ENCODE measurements around the gene SEC23IP.
"Not testable (repeated sequence)": the region's sequence is repeated elsewhere in the genome, so short reads cannot be mapped to it uniquely, and the experiment has no call there.

Gene SEC23IP

DNA sequence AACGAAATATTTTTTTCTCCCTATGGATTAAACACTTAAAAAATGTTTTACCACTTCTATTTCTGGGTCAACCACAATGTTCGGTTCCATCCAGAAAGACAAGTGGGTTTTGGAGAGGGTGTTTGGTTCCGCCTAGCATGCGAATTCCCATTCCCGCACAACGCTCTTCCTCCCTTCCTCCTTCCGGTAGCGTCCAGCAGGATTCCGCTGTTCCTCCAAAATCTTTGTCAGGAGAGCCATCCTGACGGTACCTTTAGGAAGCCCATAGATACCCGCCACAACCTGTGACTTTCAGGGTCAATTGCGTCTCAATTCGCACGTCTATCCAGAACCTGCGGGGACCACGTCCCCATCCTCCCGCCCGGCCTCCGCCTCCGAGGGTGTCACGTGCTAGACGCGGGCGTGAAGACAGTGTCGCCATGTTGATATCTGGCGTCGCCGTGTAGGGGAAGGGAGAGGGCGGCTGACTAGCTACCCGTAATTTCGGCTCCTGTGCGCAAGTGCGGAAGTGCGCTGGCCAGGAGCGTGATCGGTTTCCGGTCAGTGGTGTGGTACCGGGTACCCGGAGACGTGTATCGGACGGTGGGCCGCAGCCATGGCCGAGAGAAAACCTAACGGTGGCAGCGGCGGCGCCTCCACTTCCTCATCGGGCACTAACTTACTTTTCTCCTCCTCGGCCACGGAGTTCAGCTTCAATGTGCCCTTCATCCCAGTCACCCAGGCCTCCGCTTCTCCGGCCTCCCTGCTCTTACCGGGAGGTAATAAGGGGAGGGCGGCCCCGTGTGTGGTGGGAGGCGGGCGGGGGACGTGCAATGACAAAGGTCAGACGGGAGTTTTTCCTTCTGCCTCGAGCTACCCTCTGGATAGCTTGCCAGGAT is at the start of gene SEC23IP:
TSS of gene SEC23IP (plus strand) at position 543 of the 878 bp plus-strand sequence. CDS start at position 596, 53 bp downstream.
- DNase-seq (ENCODE audit: low read depth, low spot score) = peak; percentile 89

DNA sequence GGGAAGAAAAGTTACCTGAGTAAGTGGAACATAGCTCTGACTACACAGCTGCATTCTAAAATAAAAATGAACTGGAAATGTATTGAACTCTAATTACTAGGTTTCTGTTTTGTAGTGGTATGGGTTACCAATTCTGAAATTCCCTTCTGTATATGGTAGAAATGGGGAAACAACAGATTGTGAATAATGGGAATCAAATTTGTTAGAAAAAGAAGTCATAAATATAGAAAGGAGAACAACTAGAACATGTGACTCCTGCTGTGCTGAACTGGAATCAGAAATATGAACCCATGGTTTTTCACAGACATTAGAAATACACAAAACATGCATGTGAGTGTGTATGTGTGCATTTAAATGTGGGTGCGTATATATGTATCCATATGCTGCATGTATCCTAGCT is 46.9 kb upstream of the SEC23IP start:
- no peak for DNase-seq (ENCODE audit: low read depth, low spot score)

DNA sequence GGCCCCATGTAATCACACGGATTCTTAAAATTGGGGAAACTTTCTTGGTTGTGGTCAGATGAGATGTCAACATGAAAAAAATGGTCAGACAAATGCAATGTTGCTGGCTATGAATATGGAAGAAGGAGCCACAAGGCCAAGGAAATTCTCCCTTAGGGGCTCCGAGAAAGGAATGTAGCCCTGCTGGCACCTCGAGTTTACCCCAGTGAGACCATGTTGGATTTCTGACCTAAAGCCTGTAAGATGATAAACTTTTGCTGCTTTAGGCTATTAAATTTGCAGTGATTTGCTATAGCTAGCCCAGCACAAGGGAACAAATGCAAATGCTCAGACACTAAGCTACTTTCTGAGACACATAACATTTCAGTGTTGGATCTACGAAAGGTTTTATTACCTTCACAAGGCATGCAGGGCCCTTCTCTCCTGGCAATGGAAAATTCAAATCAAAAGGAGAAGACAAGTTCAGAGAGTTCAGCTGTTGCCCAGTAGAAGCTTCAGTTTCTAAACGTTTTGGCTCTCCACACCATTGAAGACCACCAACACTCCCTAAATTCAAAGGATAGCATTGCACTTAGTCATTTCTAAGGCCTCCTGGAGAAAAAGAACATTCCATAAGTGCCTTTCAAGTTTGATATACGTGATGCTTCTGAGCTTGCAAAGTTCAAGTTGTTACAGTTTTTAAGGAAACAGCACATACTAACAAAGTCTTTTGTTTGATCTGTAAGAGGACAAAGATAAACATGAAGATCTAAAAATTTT is 43.3 kb upstream of the SEC23IP start:
- no peak for DNase-seq (ENCODE audit: low read depth, low spot score)

DNA sequence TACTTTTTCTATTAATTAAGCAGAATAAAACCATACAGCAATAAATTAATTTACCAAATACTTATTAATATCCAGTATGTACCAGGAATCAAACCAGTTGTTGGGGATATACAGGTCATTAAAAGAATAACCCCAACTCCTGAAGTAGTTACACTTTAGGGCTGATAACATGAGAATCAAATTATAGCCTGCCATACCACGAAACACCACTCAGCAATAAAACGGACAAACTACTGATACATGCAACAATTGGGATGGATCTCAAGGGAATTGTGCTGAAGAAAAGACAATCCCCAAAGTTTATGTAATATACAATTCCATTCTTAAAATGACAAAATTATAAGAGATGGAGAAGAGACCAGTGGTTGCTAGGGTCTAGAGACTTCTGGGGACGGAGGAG is 42.6 kb upstream of the SEC23IP start:
- DNase-seq (ENCODE audit: low read depth, low spot score) = no peak

DNA sequence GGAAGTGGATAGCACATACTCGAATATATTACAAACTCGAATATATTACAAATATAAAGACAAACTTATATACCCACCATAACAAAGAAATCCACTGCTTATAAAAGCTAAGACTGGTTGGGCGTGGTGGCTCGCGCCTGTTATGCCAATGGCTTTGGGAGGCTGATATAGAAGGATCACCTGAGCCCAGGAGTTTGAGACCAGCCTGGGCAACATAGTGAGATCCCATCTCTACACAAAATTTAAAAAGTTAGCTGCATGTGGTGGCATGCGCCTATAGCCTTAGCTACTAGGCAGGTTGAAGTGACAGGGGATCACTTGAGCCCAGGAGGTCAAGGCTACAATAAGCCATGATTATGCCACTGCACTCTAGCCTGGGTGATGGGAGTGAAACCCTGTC is 40.3 kb upstream of the SEC23IP start:
- no peak for DNase-seq (ENCODE audit: low read depth, low spot score)

DNA sequence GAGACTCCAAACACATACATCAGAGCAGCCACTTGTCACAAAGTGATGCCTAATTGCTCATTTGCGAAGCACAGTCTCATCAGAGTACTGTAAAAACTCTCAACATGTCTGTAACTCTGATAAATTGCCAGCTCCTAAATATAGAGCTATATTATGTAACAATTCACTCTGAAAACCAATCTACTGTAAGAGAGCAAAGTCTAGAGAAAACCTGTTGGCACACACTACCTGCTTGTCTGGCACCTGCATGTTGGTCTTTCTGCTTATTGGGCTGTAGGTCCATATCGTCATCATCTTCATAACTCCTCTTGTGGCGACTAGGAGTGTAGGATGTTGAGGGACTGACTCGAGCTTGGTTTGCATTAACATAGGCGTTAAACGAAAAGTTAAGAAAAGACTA is 39.7 kb upstream of the SEC23IP start:
- DNase-seq (ENCODE audit: low read depth, low spot score) = no peak

DNA sequence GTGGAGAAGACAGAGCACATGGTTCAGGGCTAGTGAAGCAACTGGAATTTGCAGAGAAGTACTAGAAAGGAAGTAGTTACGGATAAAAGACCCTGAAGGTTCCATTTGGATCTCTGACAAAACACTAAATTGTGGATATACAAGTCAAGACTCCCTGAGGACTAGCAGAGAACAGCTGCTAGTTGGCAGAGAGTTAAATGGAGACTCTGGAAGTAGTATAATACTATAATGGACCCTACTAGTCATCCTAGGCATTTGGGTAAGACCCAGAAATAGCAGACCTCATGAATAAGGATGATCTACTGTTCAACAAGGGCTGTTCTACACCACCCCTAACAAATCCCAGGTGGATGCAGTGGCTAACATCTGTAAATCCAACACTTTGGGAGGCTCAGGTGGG is 39.0 kb upstream of the SEC23IP start:
- DNase-seq (ENCODE audit: low read depth, low spot score) = no peak

DNA sequence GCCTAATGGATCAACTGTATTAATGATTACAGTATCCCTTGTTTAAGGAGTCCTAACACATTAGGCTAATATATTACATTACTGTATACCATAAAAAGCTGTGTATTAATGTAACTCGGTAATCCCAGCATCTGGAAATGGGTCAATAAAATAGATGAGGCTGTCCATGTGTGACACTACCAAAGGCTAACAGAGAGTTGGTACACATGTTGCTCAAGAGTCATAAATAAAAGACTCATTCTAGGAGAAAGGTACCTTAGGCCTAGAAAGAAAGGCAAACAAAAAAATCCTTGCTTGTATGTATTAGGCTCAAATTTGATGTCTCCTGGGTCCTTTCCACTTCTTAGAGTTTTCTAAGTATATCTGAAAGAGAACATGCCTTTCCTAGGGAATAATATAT is 34.5 kb upstream of the SEC23IP start:
- DNase-seq (ENCODE audit: low read depth, low spot score) = no peak

DNA sequence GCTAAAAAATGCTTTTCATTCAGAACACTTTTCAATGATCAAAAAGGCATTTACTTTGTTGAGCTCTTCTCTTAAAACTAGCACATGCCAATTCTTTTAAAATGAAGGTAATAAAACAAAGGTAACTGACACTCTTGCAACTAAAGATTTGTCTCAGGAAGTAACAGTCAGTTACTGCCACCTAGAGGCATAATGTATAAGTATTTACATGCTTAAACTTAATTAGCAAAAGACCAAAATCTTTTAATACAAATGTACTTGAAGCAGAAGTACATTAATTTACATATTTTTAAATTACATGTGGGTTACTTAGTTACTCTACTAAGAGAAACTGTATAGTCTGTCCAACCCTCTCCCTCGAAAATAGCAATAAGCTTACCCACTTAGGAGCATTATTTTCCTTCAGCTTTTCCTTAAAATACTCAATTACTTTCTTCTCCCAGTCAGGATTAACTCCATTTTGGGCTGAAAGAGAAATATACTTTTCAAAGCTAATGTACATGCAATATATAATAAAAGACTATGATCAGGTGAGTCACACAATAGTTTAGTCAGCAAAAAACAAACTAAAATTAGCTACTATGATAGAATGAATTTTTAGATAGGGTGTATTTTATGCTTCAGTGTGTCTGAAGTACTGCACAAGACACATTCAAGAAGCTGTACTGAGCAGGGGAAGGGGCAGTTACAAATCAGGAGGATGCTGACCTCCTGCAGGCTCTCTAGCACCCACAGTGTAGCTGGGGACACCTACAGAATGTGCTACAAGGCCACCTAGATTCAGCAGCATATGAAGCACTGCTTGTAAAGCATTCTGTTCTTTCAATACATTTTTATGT is 32.9 kb upstream of the SEC23IP start:
- peak; percentile 33 for DNase-seq (ENCODE audit: low read depth, low spot score)

DNA sequence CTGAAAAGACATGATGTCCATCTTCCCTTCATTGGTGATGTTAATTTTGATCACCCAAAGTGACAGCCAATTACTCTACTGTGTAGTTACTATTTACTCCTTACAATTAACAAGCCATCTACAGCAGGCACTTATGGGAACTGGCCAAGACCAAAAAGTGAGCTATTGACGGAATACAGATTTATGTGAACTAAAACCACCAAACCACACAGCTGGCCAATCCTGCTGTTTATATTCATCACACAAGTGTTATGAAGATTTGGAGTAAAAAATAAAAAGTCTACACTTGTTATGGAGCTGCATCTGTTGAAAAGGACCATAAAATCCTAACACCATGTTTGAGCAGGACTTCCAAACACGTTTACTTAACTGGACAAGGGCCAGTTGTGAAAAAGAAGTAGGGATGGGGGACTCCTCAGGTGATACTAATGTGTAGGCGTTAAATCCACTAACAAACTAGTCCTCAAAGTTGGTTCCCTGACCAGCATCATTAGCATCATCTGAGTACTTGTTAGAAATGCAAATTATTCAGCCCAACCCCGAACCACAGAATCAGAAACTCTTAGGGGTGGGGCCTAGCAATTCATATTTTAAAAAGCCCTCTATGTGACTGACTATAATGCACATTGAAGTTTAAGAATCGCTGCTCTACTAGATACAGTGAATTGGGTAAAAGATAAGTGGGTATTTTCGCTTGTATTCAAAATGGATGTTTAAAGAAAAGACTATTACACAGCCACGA is 31.5 kb upstream of the SEC23IP start:
- DNase-seq (ENCODE audit: low read depth, low spot score) = no peak

DNA sequence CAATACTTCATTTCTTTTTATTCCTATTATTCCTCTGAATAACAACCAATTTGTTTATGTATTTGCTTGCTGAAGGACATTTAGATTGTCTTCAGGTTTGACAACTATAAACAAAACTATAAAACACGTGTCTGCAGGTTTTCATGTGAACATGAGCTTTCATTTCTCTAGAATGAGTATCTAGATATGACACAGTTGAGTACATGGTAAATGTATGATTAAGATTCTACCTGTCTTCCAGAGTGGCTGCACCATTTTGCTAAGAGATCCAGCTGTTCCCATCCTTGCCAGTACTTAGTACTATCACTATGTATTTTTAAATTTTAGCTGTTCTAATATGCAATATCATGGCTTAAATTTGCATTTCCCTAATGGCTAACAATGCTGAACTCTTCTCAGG is 30.0 kb upstream of the SEC23IP start:
- DNase-seq (ENCODE audit: low read depth, low spot score) = no peak

DNA sequence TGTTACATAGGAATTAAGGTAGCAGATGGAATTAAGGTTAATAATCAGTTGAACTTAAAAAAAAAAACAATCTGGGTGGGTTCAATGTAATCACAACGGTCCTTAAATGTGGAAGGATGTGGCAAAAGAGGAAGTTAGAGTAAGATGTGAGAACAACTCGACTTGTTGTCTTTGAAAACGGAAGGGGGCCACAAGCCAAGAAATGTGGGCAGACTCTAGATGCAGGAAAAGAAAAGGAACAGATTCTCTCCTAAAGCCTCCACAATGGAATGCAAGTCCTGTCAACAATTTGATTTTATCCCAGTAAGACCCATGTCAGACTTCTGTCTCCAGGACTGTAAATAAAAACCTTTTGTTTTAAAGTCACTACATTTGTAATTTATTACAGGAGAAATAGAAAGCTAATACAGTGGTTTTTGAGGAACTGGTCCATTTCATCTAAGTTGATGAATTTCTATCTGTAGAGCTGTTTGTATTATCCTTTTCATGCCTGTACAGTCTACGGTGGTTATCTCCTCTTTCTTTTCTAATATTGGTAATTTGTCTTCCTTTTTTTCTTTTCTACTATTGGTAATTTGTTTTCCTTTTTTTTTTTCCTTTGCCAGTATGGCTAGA is 28.5 kb upstream of the SEC23IP start:
- no peak for DNase-seq (ENCODE audit: low read depth, low spot score)

DNA sequence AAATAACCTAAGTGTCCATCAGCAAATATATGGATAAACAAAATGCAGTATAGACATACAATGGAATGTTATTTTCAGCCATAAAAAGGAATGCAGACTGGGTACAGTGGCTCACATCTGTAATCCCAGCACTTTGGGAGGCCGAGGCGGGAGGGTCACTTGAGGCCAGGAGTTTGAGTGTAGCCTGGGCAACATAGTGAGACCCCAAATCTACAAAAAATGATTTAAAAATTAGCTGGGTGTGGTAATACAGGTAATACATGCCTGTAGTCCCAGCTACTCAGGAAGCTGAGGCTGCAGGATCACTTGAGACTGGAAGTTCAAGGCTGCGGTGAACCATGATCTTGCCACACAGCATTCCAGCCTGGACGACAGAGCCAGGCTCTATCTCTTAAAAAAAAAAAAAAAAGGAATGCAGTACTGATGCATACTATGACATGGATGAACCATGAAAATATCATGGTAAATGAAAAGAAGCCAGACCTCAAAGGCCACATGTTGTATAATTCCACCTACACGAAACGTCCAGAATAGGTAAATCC is 26.8 kb upstream of the SEC23IP start:
- no peak for DNase-seq (ENCODE audit: low read depth, low spot score)

DNA sequence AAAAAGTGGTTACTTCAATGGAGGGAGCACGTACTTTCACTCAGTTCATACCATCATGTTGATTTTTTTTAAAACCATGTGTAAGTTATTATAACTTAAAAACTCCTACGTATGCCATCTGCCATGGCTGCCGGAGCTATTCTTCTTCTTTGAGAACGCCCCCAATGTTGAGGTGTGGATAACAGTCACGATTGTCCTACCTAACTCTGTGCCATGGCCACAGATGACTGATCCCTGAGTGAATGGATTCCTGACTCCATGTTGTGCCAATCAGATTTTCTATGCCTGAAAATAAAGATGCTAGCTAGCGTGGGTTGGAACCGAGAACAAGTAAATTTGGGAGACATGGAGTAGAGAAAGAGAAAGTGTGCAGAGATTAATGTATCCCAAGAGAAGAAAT is 25.2 kb upstream of the SEC23IP start:
- DNase-seq (ENCODE audit: low read depth, low spot score) = no peak

DNA sequence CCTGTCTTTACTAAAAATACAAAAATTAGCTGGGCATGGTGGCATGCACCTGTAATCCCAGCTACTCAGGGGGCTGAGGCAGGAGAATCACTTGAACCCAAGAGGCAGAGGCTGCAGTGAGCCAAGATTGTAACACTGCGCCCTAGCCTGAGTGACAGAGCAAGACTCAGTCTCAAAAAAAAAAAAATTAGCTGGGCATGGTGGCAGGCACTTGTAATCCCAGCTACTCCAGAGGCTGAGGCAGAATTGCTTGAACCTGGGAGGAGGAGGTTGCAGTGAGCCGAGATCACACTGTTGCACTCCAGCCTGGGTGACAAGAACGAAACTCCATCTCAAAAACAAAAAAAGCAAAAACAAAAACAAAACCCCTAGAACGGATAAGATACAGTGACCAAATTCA is 23.1 kb upstream of the SEC23IP start:
- not testable (repeated sequence) for DNase-seq (ENCODE audit: low read depth, low spot score)

DNA sequence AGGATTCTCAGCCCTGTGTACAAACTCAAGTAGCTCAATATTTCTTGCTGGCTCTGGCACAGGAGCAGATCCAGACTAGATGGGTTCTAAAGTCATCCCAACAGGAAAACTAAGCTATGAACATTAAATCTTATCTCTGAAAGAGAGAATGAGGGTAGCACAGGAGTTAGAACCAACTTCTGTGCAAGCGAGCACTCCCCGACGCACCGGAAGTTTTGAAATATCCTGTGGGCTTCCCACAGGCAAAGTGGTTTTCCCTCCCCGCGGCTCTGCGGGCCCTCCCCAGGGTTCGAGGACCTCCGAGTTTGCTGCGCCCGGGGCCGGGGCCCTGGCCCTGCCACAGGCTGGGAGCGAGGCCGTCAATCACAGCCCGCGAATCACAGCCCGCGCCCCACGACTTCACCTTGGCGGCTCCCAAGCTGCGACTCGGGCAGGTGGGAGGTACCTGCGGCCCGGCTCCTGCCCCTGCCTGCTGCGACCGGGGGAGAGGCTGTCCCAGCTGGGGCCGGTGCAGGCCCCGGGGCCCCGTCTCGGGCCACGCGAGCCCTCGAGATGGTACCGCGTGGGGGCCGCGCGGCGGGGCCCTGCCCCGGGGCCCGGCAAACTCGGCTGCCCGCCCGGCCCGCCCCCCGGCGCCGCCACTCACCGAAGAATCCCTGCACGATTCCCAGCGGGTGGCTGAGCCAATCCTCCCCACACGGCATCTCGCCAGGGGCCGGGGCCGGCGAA is 20.5 kb upstream of the SEC23IP start:
- DNase-seq (ENCODE audit: low read depth, low spot score) = no peak

DNA sequence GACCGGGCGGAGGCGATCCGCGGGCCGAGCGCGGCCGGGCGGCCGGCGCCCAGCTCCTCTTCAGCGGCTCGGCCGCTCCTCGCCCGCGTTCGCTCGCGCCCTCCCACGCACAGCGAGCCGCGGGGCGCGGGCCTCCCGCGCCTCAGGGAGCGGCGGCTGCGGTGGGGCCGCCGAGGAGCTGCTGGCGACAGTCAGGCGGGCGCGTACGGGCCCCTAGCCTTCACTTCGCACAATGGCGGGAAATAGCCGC is 20.0 kb upstream of the SEC23IP start, which contains the start of gene MCMBP:
TSS of gene MCMBP (minus strand) at position 234 of the 250 bp plus-strand sequence. CDS start 259 bp downstream, outside the sequence.
- no peak for DNase-seq (ENCODE audit: low read depth, low spot score)

DNA sequence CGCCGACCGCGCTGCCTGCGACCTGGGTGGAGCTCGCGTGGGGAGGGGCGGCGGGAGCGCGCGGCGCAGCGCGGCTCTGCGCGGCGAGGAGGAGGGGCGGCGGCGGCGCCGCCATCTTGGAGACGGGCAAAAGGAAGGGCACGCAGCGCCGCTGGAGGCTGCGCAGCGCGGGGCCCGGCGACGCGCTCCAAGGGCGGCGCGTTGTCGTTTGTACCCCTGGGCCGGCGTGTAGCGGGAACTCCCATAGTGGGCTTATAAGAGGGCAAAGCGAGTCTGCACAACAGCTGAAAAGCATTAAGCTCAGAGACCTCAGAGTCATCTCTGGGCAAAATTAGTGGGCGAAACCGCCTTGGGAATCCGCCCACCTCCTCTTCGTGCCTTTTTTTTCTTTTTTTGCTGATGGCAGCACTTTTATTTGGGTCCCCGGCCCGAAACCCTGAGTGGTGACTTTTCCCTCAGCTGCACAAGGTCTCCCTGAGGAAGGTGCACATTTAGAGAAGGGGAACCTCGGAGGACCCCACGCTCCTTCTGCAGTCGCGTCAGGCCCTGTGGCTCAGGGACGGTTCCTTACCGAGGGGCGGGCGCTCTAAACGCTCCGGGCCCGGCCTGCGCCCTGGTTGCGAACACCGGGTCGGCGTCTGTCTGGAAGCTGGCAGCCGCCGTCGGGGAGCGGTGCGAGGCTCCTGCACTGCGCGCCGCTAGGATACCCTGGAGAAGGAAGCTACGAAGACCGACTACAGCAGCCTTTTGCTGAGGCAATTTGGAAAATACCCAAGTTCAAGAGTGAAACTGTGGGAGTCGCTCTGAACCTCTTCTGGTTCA is 19.5 kb upstream of the SEC23IP start:
- DNase-seq (ENCODE audit: low read depth, low spot score) = peak; percentile 56

DNA sequence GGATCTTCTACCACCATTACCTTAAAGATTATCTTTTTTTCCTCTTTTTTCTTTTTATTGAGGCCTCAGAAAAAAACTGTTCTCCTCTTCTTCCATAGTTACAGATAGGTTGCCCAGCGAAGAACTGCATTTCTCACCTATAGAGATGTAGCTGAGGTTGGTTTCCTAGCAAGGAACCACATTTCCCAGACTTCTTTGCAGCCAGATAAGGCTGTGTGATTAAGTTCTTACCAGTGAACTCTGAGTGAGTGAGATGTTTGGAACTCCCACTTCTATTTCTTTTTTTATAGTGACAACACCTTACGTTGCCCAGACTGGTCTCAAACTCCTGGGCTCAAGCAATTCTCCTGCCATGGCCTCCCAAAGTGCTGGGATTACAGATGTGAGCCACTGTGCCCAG is 14.0 kb upstream of the SEC23IP start:
- no peak for DNase-seq (ENCODE audit: low read depth, low spot score)

All from smooth muscle cell of the brain vasculature (primary cell).